ACC112 (cell line): ENCODE measurements around the gene RXFP1.

Experiments
- H2AFZ ChIP-seq: fragments of 200-600 bp; sonication (generic); one replicate; pipeline ENCODE4 v1.6.0; 2017; ENCODE audit warnings: antibody characterized with exemption, low read length; ENCODE audit not compliant: unreplicated experiment
- H3K27ac ChIP-seq: fragments of 200-600 bp; sonication (generic); 2 replicates; pipeline ENCODE4 v1.5.1; 2014; ENCODE audit warnings: low read depth, mild to moderate bottlenecking, antibody characterized with exemption, low read length, moderate library complexity
- H3K27me3 ChIP-seq: fragments of 200-600 bp; sonication (generic); 2 replicates; pipeline ENCODE4 v1.6.1; 2014; ENCODE audit warnings: mild to moderate bottlenecking, antibody characterized with exemption, low read length, moderate library complexity, mixed read lengths; ENCODE audit not compliant: insufficient read depth
- H3K36me3 ChIP-seq: fragments of 200-600 bp; sonication (generic); 2 replicates; pipeline ENCODE4 v1.6.1; 2016; ENCODE audit warnings: mild to moderate bottlenecking, antibody characterized with exemption, low read length, moderate library complexity, mixed read lengths; ENCODE audit not compliant: insufficient read depth
- H3K4me1 ChIP-seq: fragments of 200-600 bp; sonication (generic); one replicate; pipeline ENCODE4 v1.6.1; 2016; ENCODE audit warnings: low read length, mixed read lengths; ENCODE audit not compliant: insufficient read depth, unreplicated experiment, control insufficient read depth
- H3K4me3 ChIP-seq: fragments of 200-600 bp; sonication (generic); 2 replicates; pipeline ENCODE4 v1.5.1; 2014; ENCODE audit warnings: mild to moderate bottlenecking, low read depth, low read length
- H3K79me2 ChIP-seq: fragments of 200-600 bp; sonication (generic); one replicate; pipeline ENCODE4 v1.6.0; 2016; ENCODE audit warnings: low read length; ENCODE audit not compliant: control insufficient read depth, unreplicated experiment, insufficient read depth

RXFP1 gene

DNA sequence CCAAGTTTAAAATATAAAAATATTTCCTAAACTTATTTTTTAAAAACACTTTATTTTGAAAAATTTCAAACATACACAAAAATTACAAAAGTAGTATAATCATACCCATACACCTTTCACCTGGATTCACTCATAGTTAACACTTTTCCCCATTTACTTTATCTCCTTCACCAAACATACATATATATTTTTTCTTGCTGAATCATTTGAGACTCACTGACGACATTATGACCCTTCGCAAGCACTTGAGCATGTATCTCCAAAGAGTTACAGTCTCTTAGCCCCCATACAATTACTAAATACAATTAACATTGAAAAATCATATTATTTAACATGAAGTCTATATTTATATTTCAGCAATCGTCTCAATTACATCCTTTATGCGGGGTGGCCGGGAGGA, 19.8 kb downstream of the RXFP1 start:
- H3K4me1 ChIP-seq = peaks cover 19% of the 10 kb centered on the region
- no peak overlapping the region for H2AFZ ChIP-seq
- no peak overlapping the region for H3K27ac ChIP-seq
- no peaks in the 10 kb centered on the region for H3K79me2 ChIP-seq
- no peaks in the 10 kb centered on the region for H3K27me3 ChIP-seq
- no peak overlapping the region for H3K4me3 ChIP-seq
- H3K36me3 ChIP-seq = no peaks in the 10 kb centered on the region

DNA sequence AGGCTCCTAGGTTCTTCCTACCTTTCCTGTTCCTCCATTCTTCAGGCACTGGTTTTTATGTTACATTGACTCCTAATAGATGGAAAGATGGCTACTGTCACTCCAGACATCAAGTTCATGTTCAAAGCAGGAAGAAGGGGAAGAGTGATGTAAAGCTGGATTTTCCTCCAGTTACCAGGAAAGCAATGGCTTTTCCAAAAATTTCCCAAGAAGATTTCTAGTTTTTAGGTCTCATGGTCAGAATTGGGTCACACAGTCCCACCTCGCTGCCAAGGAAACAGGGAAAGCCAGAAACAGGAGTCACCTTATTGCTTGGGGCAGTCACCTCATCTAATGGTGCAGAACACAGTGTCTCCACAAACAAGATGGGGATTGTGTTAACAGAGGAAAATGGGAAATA, 21.5 kb downstream of the RXFP1 start:
- no peak overlapping the region for H3K4me3 ChIP-seq
- H3K4me1 ChIP-seq = peaks cover 19% of the 10 kb centered on the region
- no peak overlapping the region for H3K27ac ChIP-seq
- no peaks in the 10 kb centered on the region for H3K79me2 ChIP-seq
- no peaks in the 10 kb centered on the region for H3K36me3 ChIP-seq
- no peaks in the 10 kb centered on the region for H3K27me3 ChIP-seq
- no peak overlapping the region for H2AFZ ChIP-seq

DNA sequence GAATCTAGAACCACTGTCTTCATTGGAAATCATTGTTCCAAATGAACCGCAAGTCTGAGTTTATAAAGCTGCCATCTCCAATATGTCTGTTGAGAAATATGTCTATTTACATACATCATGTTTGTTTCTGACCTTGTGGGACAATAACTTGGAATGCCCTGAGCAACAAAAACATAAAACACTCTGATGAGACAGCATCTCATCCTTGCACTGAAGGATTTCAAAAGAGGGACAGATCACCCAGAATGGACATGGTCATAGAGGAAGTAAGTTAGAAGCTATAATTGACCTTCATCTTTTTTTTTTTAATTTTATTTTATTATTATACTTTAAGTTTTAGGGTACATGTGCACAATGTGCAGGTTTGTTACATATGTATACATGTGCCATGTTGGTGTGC, 22.5 kb downstream of the RXFP1 start:
- Histone ChIP-seq H2AFZ (no peak overlapping the region), H3K79me2 (no peaks in the 10 kb centered on the region), H3K4me3 (no peak overlapping the region), H3K4me1 (peaks cover 19% of the 10 kb centered on the region), H3K27ac (no peak overlapping the region), H3K27me3 (no peaks in the 10 kb centered on the region), H3K36me3 (no peaks in the 10 kb centered on the region)

DNA sequence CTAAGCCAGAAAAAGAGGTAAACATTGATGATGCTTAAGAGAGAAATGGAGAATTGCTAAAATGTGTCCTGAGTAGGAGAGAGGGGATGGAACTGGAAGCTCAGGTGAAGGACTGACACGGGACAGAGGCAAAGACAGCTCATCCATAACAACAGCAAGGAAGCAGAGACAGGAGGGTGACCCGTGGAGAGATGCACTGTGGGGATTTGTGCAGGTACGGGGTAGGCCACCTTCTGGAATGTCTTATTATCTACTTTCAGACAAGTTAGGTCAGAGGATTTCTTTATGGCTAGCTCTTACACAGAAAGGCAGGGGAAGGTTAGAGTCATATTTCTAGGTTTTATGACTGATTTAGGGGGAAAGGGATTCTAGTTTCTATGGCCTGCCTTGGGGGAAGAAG, 31.7 kb downstream of the RXFP1 start:
- H3K4me1 ChIP-seq = no peaks in the 10 kb centered on the region
- no peaks in the 10 kb centered on the region for H3K36me3 ChIP-seq
- no peak overlapping the region for H2AFZ ChIP-seq
- H3K27me3 ChIP-seq = no peaks in the 10 kb centered on the region
- no peaks in the 10 kb centered on the region for H3K79me2 ChIP-seq
- no peak overlapping the region for H3K27ac ChIP-seq
- no peak overlapping the region for H3K4me3 ChIP-seq

DNA sequence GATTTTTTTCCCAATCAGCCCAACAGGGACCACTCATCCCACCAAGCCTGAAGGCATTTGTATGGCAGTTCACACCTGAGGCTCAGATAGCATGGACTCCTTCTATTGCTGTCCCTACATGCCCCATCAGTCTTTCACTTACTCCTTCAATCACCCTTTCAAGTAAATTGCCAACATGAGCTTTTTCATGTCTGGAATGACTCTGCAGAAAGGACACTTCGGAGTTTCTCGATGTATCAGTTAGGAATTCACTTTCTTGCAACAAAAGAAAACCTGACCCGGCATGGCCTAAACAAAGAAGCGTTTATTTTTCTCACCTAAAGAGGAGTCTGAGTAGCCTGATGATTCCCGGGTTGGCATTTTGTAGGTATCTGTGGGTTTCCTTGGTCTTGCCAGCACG, 38.6 kb downstream of the RXFP1 start:
- no peaks in the 10 kb centered on the region for H3K79me2 ChIP-seq
- H3K27me3 ChIP-seq = no peaks in the 10 kb centered on the region
- H3K4me3 ChIP-seq = no peak overlapping the region
- H3K27ac ChIP-seq = no peak overlapping the region
- H3K4me1 ChIP-seq = no peaks in the 10 kb centered on the region
- no peaks in the 10 kb centered on the region for H3K36me3 ChIP-seq
- H2AFZ ChIP-seq = no peak overlapping the region

DNA sequence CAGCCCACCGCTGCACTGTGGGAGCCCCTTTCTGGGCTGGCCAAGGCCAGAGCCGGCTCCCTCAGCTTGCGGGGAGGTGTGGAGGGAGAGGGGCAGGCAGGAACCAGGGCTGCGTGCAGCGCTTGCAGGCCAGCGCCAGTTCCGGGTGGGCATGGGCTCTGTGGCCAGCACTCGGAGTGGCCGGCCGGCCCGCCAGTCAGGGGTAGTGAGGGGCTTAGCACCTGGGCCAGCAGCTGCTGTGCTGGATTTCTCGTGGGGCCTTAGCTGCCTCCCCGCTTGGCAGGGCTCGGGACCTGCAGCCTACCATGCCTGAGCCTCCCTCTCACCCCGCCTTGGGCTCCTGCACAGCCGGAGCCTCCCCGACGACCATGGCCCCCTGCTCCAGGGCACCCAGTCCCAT, 45.2 kb downstream of the RXFP1 start:
- Histone ChIP-seq H3K27me3 (no peaks in the 10 kb centered on the region), H2AFZ (no peak overlapping the region), H3K4me3 (no peak overlapping the region), H3K79me2 (no peaks in the 10 kb centered on the region), H3K36me3 (no peaks in the 10 kb centered on the region), H3K27ac (no peak overlapping the region), H3K4me1 (no peaks in the 10 kb centered on the region)

DNA sequence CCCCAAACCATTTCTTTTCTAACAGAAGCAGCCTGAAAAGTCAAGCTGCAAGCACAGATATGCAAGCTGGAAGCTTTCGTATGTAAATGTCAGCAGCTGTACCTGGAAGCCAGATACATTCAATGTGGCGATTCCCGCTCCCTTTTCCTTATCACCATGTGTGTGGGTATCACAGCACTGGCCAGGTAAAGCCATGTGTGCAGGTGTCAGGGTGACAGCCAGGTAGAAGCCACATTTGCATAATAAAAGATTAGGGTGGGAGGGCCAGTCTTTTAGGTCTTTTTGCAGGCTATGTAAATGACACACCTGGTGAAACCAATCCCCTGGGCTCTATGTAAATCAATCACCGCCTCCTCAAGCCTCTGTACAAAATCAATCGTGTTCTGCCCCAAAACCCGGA, 50.1 kb downstream of the RXFP1 start:
- H3K79me2 ChIP-seq = no peaks in the 10 kb centered on the region

DNA sequence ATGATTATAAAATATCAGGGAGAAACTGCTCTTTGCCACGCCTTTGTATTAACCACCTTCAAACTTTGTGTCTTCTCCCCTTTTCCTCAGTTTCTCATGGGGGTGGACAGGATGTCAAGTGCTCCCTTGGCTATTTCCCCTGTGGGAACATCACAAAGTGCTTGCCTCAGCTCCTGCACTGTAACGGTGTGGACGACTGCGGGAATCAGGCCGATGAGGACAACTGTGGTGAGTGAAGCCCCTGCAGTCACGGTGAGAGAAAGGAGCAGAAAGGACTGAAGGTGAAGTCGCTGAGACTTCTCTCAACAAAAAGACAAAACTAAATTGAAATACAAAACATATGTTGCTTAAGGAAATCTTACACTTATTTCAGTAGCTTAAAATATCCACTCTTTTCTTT, 50.9 kb downstream of the RXFP1 start:
- Histone ChIP-seq H2AFZ (no peak overlapping the region), H3K79me2 (no peaks in the 10 kb centered on the region), H3K27ac (no peak overlapping the region), H3K4me3 (no peak overlapping the region), H3K27me3 (no peaks in the 10 kb centered on the region), H3K4me1 (no peaks in the 10 kb centered on the region), H3K36me3 (no peaks in the 10 kb centered on the region)

More for the DNA sequence above, 50.1 kb downstream of the RXFP1 start:
- Histone ChIP-seq H3K27ac (no peak overlapping the region), H3K36me3 (no peaks in the 10 kb centered on the region), H2AFZ (no peak overlapping the region), H3K4me3 (no peak overlapping the region), H3K4me1 (no peaks in the 10 kb centered on the region), H3K27me3 (no peaks in the 10 kb centered on the region)

DNA sequence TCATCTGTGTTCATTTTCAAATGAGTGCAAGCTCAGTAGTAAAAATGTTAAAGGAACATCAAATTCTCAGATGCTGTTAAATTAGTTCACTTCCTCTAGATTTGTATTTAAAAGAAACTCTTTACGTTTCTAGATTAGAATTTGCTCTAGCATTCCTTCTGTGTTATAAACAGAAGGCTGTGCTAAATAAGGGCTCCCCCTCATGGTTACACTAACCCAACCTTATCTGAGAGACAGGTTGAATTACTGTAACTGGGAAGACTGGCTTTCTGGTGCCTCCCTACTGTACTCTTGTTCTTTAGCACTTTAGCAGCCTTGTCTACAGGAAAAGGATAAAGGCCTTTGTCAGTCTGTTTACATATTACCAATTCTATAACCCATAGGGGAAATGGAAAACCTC, 56.8 kb downstream of the RXFP1 start:
- Histone ChIP-seq H3K4me1 (peaks cover 5% of the 10 kb centered on the region), H3K27ac (no peak overlapping the region), H3K36me3 (no peaks in the 10 kb centered on the region), H2AFZ (peak overlapping the region; percentile 29), H3K27me3 (no peaks in the 10 kb centered on the region), H3K79me2 (no peaks in the 10 kb centered on the region), H3K4me3 (no peak overlapping the region)

DNA sequence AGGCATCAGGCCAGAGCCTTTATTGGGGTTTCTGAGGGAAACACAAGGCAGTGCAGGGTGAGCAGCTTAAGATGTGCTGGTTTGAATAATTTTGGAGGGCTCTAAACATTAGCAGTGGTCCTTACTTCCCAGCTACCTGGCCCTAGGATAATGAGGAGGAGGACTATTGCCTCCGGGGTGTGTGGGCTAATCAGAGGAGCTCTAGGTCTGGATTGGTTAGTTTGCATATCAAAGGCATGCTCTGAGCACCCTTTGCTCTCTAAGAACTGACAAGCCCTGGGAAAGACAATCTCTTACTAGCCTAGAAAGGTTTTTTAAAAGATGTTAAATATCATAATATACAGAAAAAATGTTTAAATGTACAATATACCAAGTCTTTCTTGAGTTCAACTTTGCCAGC, 58.4 kb downstream of the RXFP1 start:
- no peak overlapping the region for H3K27ac ChIP-seq
- H3K27me3 ChIP-seq = no peaks in the 10 kb centered on the region
- H2AFZ ChIP-seq = no peak overlapping the region
- no peaks in the 10 kb centered on the region for H3K36me3 ChIP-seq
- H3K4me1 ChIP-seq = peaks cover 5% of the 10 kb centered on the region
- H3K79me2 ChIP-seq = no peaks in the 10 kb centered on the region
- H3K4me3 ChIP-seq = no peak overlapping the region

DNA sequence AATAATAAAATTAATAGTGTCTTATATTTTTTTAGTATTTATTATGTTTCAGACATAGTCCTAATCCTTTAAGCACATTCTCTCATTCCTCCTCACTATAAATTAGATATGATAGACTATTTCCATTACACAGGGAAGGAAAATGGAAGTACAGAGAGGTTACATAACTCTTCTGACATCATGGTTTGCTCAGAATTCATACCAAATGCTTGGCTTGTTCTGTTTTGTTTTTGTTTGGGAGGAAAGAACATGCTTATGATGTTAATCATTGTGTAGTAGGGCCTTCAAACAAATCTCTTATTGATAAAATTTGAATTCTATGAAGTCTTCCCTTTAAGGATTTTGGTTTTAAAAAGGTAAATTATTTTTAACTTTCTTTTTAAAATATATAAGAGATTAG, 59.5 kb downstream of the RXFP1 start:
- Histone ChIP-seq H3K4me3 (no peak overlapping the region), H3K4me1 (peaks cover 5% of the 10 kb centered on the region), H3K27me3 (no peaks in the 10 kb centered on the region), H3K36me3 (no peaks in the 10 kb centered on the region), H3K27ac (no peak overlapping the region; the same call in 1 of the 2 replicates), H3K79me2 (no peaks in the 10 kb centered on the region), H2AFZ (no peak overlapping the region)

DNA sequence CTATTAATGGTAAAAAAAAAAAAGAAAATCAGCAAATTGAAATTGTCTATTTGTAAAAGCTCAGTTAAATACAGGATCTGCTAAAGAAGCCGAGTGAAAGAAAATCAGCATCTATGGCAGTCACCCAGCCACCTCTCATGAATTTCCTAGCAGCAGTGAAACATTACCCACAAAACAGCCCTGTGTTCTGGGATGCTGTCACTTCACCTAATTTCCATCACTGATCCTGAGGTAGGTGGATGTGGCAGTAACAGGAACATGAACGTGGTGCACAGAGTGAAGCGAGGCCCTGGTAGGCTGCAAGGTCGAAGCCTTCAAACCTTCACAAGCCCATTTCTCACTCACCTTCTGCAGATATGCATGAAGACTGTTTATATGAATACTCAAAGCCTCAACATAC, 65.2 kb downstream of the RXFP1 start:
- no peaks in the 10 kb centered on the region for H3K79me2 ChIP-seq
- peaks cover 1% of the 10 kb centered on the region for H3K4me1 ChIP-seq
- H2AFZ ChIP-seq = no peak overlapping the region
- H3K27me3 ChIP-seq = no peaks in the 10 kb centered on the region
- H3K4me3 ChIP-seq = no peak overlapping the region
- no peaks in the 10 kb centered on the region for H3K36me3 ChIP-seq
- H3K27ac ChIP-seq = no peak overlapping the region
